ENCODE measurements around the gene CTBS. TPM values are rescaled to one million over a fixed set of nuclear protein-coding genes. Genes with fewer than 3 reads are reported as not detected.

CTBS gene
- total and polyA plus RNA-seq, 2 of the 8 experiments (the other 6 are each of a cell fraction or from before 2014, with no cell fraction given): 3.3 to 4.1 TPM

DNA sequence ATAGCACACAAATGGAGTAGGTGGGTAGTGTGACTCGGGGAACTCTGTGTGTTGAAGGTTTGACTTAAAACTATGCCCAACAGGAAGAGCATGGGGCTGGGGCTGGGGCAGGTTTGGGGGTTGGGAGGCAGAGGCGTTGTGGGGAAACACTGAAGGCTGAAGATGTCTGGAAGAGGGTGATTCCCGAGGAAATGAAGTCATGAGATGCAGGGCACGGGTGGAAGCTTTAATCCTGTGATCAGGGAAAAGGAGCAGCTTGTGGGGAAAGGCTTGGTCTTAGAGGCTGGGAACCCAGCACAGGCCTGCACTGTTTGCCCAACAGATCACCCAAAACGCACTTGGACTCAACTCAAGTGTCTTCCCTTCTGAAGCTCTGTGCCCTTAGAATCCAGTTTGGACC lies 26.6 kb upstream of the CTBS start (continued):
- TF ChIP-seq SAP30 (IDR thresholded peaks at IDR 0.05; ENCODE audit: insufficient read depth, insufficient replicate concordance, low read length) (no peak), RBBP5 (IDR thresholded peaks at IDR 0.05; ENCODE audit: borderline replicate concordance, low read depth, low read length) (no peak), RNF2 (IDR thresholded peaks at IDR 0.05; ENCODE audit: borderline replicate concordance, low read depth, low read length, missing control alignments, poor library complexity, severe bottlenecking) (no peak), SIX5 (IDR thresholded peaks at IDR 0.05; ENCODE audit: low read depth, low read length) (no peak), EGR1 (IDR thresholded peaks at IDR 0.05; ENCODE audit: borderline replicate concordance, low read depth, low read length) (no peak)

Data from H1 (cell line).